Activated T-cell treated with anti-CD3 and anti-CD28 coated beads, Interleukin-2, amount 50 U/mL, for 1 hour (primary cell): Measurements from ENCODE around the gene ZNF784.
A peak's percentile ranks its signal among the peaks of the same experiment; 100 is the strongest.
"Not testable (repeated sequence)": the region's sequence is repeated elsewhere in the genome, so short reads cannot be mapped to it uniquely, and the experiment has no call there.

Experiments
- DNase-seq: peaks from one replicate; pipeline ENCODE4 v3.0.0-alpha.2; 2020

ZNF784 gene

GRCh38 chr19:55580628-55581144, 43.7 kb downstream of the ZNF784 start, which contains the start of gene ZNF579:
TSS of gene ZNF579 (minus strand) at chr19:55580848. CDS start at chr19:55579639, 1,209 bp downstream.
- peak; percentile 76 for DNase-seq

- DNase-seq, result no peak
These were observed 44.4 kb downstream of the ZNF784 start for GRCh38 chr19:55579766-55580621.

GRCh38 chr19:55578761-55579747, 45.3 kb downstream of the ZNF784 start:
- DNase-seq, result no peak

- DNase-seq, result no peak
These were observed 46.2 kb downstream of the ZNF784 start for GRCh38 chr19:55578031-55578760.

GRCh38 chr19:55576746-55577145, 47.6 kb downstream of the ZNF784 start:
- DNase-seq, result no peak

GRCh38 chr19:55573929-55574328, 50.4 kb downstream of the ZNF784 start:
- DNase-seq, result not testable (repeated sequence)
